HG02588 (cell line): ENCODE measurements around the gene CASKIN2.
A peak's percentile ranks its signal among the peaks of the same experiment; 100 is the strongest.
"Not testable (repeated sequence)": the region's sequence is repeated elsewhere in the genome, so short reads cannot be mapped to it uniquely, and the experiment has no call there.

Source experiments
- ATAC-seq: cut with Tn5 transposase; IDR thresholded peaks from one replicate; pipeline ENCODE4 v1.9.1; 2021; ENCODE audit warnings: mild to moderate bottlenecking, moderate library complexity; ENCODE audit not compliant: unreplicated experiment

Gene CASKIN2

GRCh38 chr17:75475851-75476250, 39.5 kb downstream of the CASKIN2 start:
- no peak for ATAC-seq

GRCh38 chr17:75475144-75475835, 40.0 kb downstream of the CASKIN2 start:
- ATAC-seq: no peak

GRCh38 chr17:75474736-75475135, 40.6 kb downstream of the CASKIN2 start:
- no peak for ATAC-seq

GRCh38 chr17:75473246-75473645, 42.1 kb downstream of the CASKIN2 start:
- no peak for ATAC-seq

GRCh38 chr17:75472119-75472518, 43.2 kb downstream of the CASKIN2 start:
- no peak for ATAC-seq

GRCh38 chr17:75471207-75471606, 44.1 kb downstream of the CASKIN2 start:
- ATAC-seq: no peak

GRCh38 chr17:75468779-75469373, 46.5 kb downstream of the CASKIN2 start:
- no peak for ATAC-seq

- no peak for ATAC-seq
Observed at GRCh38 chr17:75468291-75468754, 47.0 kb downstream of the CASKIN2 start.

- ATAC-seq: no peak
Observed at GRCh38 chr17:75465039-75465438, 50.3 kb downstream of the CASKIN2 start.

GRCh38 chr17:75463603-75464002, 51.7 kb downstream of the CASKIN2 start:
- ATAC-seq: no peak

- ATAC-seq: no peak
Observed at GRCh38 chr17:75460295-75460694, 55.0 kb downstream of the CASKIN2 start.

GRCh38 chr17:75459590-75460267, 55.6 kb downstream of the CASKIN2 start:
- no peak for ATAC-seq

GRCh38 chr17:75459246-75459589, 56.1 kb downstream of the CASKIN2 start:
- no peak for ATAC-seq

GRCh38 chr17:75457047-75457654, 58.2 kb downstream of the CASKIN2 start:
- ATAC-seq: no peak

- ATAC-seq: peak; percentile 85
Observed at GRCh38 chr17:75456417-75457046, 58.8 kb downstream of the CASKIN2 start, which contains the start of gene TMEM94. TMEM94 (plus strand) TSS chr17:75456635; CDS start chr17:75471906, 15,271 bp downstream.

GRCh38 chr17:75456039-75456416, 59.3 kb downstream of the CASKIN2 start:
- ATAC-seq: peak; percentile 5

- ATAC-seq: not testable (repeated sequence)
Observed at GRCh38 chr17:75454672-75455071, 60.7 kb downstream of the CASKIN2 start.

GRCh38 chr17:75454193-75454592, 61.1 kb downstream of the CASKIN2 start:
- no peak for ATAC-seq

- no peak for ATAC-seq
Observed at GRCh38 chr17:75450270-75450669, 65.1 kb downstream of the CASKIN2 start.
